PFSK-1 (cell line): Measurements from ENCODE around the gene MDGA2.

Experiments used
- SIN3A ChIP-seq: IDR thresholded peaks from 2 replicates; pipeline ENCODE4 v1.6.1; 2012; ENCODE audit warnings: mild to moderate bottlenecking, low read length, moderate library complexity, borderline replicate concordance; ENCODE audit not compliant: insufficient read depth
- TAF1 ChIP-seq: IDR thresholded peaks from 2 replicates; pipeline ENCODE4 v1.6.1; 2012; ENCODE audit warnings: low read length, control low read depth, borderline replicate concordance; ENCODE audit not compliant: insufficient read depth

GRCh38 chr14:47509957-47510356, 165.4 kb downstream of the MDGA2 start:
- no peak for TF ChIP-seq TAF1
- no peak for TF ChIP-seq SIN3A
